ENCODE measurements around the gene RNU5D-1. TPM values are rescaled to one million over a fixed set of nuclear protein-coding genes. Genes with fewer than 3 reads are reported as not detected.
"Not testable (repeated sequence)": the region's sequence is repeated elsewhere in the genome, so short reads cannot be mapped to it uniquely, and the experiment has no call there.

Gene RNU5D-1
- total and polyA plus RNA-seq, 7 donors, result not detected

DNA sequence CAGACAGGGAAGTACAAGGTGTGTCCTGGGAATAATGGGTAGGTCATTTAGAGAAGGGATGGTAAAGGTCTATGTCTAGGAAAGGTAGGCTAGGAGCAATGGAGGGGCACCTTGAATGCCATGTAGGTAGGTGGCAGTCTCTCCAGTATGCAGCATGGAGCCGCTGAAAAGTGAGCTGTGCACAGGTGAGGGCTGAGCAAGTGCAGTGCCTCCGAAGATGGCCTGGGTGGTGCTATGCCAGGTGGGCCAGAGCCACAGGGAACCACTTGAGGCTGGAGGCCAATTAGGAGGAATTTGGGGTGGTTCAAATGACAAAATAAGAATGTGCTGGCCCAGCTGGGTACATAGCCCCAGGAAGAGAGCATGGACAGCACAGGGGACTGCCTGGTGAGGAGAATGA lies 25.0 kb downstream of the RNU5D-1 start:
- DNase-seq, result no peak
- Histone ChIP-seq H3K9me3 (no peaks in the 10 kb centered on the region), H3K36me3 (no peaks in the 10 kb centered on the region), H3K4me1 (peaks cover 0 to 8% (median 0%) of the 10 kb centered on the region in 4 donors), H3K27ac (no peak overlapping the region), H3K4me3 (no peak overlapping the region), H3K27me3 (no peaks in the 10 kb centered on the region)
- WGBS, 2 donors, result 84 to 87% methylated on average over 2 of the region's 2 CpGs
- intact Hi-C loops (cut with DNase I), result no loop called here
- TF ChIP-seq, protein P1, sequence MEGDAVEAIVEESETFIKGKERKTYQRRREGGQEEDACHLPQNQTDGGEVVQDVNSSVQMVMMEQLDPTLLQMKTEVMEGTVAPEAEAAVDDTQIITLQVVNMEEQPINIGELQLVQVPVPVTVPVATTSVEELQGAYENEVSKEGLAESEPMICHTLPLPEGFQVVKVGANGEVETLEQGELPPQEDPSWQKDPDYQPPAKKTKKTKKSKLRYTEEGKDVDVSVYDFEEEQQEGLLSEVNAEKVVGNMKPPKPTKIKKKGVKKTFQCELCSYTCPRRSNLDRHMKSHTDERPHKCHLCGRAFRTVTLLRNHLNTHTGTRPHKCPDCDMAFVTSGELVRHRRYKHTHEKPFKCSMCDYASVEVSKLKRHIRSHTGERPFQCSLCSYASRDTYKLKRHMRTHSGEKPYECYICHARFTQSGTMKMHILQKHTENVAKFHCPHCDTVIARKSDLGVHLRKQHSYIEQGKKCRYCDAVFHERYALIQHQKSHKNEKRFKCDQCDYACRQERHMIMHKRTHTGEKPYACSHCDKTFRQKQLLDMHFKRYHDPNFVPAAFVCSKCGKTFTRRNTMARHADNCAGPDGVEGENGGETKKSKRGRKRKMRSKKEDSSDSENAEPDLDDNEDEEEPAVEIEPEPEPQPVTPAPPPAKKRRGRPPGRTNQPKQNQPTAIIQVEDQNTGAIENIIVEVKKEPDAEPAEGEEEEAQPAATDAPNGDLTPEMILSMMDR (IDR thresholded peaks at IDR 0.05), result no peak
- TF ChIP-seq POLR2AphosphoS5 (IDR thresholded peaks at IDR 0.05) (no peak), POLR2A (IDR thresholded peaks at IDR 0.05) (no peak), EP300 (IDR thresholded peaks at IDR 0.05) (no peak)

DNA sequence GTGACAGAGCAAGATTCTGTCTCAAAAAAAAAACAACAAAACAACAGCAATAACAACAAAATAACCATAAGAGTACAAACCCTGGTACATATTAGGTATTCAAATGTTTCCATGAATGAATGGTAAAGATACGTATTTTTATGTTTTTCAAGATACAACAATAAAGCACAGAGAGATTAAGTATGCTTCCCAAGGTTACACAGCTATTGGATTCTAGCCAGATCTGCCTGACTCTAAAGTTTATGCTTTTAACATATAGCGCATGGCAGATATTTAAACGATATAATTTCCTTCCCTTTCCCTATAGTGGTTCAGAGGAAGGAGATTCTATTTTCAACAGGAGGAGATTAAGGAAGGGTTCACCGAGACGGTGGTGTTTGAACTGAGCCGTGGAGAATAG lies 25.5 kb downstream of the RNU5D-1 start:
- DNase-seq, result no peak

DNA sequence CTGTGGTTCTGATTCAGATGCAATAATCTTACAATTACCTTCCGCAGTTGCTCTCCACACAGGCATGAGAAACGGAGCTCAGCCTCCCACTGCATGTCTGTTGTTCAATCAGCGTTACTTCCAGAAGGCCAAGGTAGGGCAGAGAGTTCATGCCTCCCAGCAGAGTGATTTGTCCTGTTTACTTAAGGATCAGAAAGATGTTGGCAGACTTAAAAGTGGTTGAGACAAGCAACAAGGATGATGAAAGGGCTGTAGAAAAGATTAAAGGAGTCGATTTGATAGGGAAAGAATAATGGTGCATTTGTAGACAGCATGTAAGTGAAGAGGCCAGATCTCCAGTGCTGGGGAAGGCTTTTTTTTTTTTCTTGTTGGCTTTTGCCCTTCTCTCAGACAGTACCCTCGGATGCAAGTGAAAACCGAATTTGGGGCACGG lies 29.8 kb downstream of the RNU5D-1 start:
- Histone ChIP-seq H3K4me3 (no peak overlapping the region), H3K4me1 (no peaks in the 10 kb centered on the region), H3K36me3 (no peaks in the 10 kb centered on the region), H3K27me3 (no peaks in the 10 kb centered on the region), H3K27ac (no peak overlapping the region), H3K9me3 (no peaks in the 10 kb centered on the region)
- TF ChIP-seq EP300 (IDR thresholded peaks at IDR 0.05) (no peak), POLR2A (IDR thresholded peaks at IDR 0.05) (no peak), POLR2AphosphoS5 (IDR thresholded peaks at IDR 0.05) (no peak)
- TF ChIP-seq, protein P1 (IDR thresholded peaks at IDR 0.05), result no peak
- intact Hi-C loops (cut with DNase I), result no loop called here
- WGBS, 2 donors, result 78 to 86% methylated on average over 7 of the region's 7 CpGs
- no peak for DNase-seq

More for the DNA sequence above, 25.5 kb downstream of the RNU5D-1 start:
- H3K4me1 ChIP-seq, result peaks cover 0 to 8% (median 0%) of the 10 kb centered on the region in 4 donors
- H3K9me3 ChIP-seq, result no peaks in the 10 kb centered on the region
- no peaks in the 10 kb centered on the region for H3K27me3 ChIP-seq
- 82 to 83% methylated on average over 6 of the region's 6 CpGs for WGBS, 2 donors
- no peak overlapping the region for H3K27ac ChIP-seq
- no peak overlapping the region for H3K4me3 ChIP-seq
- intact Hi-C loops (cut with DNase I), result no loop called here
- H3K36me3 ChIP-seq, result no peaks in the 10 kb centered on the region
- TF ChIP-seq EP300 (IDR thresholded peaks at IDR 0.05) (no peak), POLR2A (IDR thresholded peaks at IDR 0.05) (no peak), POLR2AphosphoS5 (IDR thresholded peaks at IDR 0.05) (no peak)
- TF ChIP-seq, protein P1 (IDR thresholded peaks at IDR 0.05), result no peak

DNA sequence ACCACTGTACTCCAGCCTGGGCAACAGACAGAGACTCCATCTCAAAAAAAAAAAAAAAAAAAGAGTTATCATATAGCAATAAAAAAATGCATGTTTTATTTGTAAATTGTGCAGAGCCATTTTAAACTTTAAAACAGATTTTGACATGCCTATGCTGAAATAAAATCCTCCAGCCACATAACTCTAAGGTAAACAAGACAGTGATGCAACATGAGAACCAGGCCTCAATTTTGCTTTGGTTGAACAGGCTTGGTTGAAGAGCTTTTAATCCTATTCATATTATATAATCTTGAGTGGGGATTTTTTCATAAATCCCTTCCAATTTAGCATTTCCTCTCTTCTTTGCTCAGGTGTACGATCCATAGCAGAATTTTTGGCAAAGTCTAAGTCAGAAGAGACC lies 30.4 kb downstream of the RNU5D-1 start:
- intact Hi-C loops (cut with DNase I), result no loop called here
- no peak overlapping the region for H3K27ac ChIP-seq

DNA sequence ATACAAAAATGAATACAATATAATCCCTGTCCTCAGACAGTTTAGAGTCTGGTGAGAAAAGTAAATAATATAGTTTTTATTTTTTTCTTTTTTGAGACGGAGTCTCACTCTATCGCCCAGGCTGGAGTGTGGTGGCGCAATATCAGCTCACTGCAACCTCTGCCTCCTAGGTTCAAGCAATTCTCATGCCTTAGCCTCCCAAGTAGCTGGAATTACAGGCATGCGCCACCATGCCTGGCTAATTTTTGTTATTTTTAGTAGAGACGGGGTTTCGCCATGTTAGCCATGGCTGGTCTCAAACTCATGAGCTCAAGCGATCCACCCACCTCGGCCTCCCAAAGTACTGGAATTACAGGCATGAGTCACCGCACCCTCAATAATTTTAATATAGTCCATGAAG lies 31.6 kb downstream of the RNU5D-1 start:
- H3K36me3 ChIP-seq; DNase-seq; H3K27me3 ChIP-seq; intact Hi-C loops (cut with DNase I); H3K9me3 ChIP-seq; H3K4me1 ChIP-seq; H3K4me3 ChIP-seq; H3K27ac ChIP-seq: not testable (repeated sequence)
- WGBS, 2 donors, result 90 to 92% methylated on average over 9 of the region's 9 CpGs

More for the DNA sequence above, 30.4 kb downstream of the RNU5D-1 start:
- no peak overlapping the region for H3K4me3 ChIP-seq
- no peak for DNase-seq
- TF ChIP-seq, protein P1 (IDR thresholded peaks at IDR 0.05), result no peak
- no peak for TF ChIP-seq POLR2AphosphoS5 (IDR thresholded peaks at IDR 0.05)
- TF ChIP-seq POLR2A (IDR thresholded peaks at IDR 0.05), result no peak
- TF ChIP-seq EP300 (IDR thresholded peaks at IDR 0.05), result no peak
- no peaks in the 10 kb centered on the region for H3K36me3 ChIP-seq
- no peaks in the 10 kb centered on the region for H3K27me3 ChIP-seq
- no peaks in the 10 kb centered on the region for H3K9me3 ChIP-seq
- WGBS, 2 donors, result 86 to 90% methylated on average over 1 of the region's 1 CpG
- no peaks in the 10 kb centered on the region for H3K4me1 ChIP-seq
